IPS-20b (cell line): ENCODE data around the gene CRTC1.

Experiments
- H3K27ac ChIP-seq: one replicate; pipeline ENCODE4 v1.5.1; 2013; ENCODE audit warnings: low read length
- H3K27me3 ChIP-seq: 2 replicates; pipeline ENCODE4 v1.6.1; 2013; ENCODE audit warnings: mild to moderate bottlenecking, low read length, inconsistent platforms; ENCODE audit not compliant: insufficient read depth
- H3K36me3 ChIP-seq: 2 replicates; pipeline ENCODE4 v1.6.1; 2013; ENCODE audit warnings: low read depth, mild to moderate bottlenecking, inconsistent platforms, low read length, moderate library complexity; ENCODE audit not compliant: insufficient read depth
- H3K4me1 ChIP-seq: 2 replicates; pipeline ENCODE4 v1.6.1; 2013; ENCODE audit warnings: mild to moderate bottlenecking, control low read depth, inconsistent platforms, low read length, moderate library complexity; ENCODE audit not compliant: insufficient read depth
- H3K4me3 ChIP-seq: 2 replicates; pipeline ENCODE4 v1.5.1; 2013; ENCODE audit warnings: mild to moderate bottlenecking, low read length, inconsistent platforms
- H3K9ac ChIP-seq: 2 replicates; pipeline ENCODE4 v1.6.1; 2013; ENCODE audit warnings: low read depth, mild to moderate bottlenecking, inconsistent platforms, low read length, moderate library complexity
- H3K9me3 ChIP-seq: 2 replicates; pipeline ENCODE4 v1.6.1; 2013; ENCODE audit warnings: mild to moderate bottlenecking, low read depth, low read length, inconsistent platforms; ENCODE audit not compliant: insufficient read depth

CRTC1 gene

DNA sequence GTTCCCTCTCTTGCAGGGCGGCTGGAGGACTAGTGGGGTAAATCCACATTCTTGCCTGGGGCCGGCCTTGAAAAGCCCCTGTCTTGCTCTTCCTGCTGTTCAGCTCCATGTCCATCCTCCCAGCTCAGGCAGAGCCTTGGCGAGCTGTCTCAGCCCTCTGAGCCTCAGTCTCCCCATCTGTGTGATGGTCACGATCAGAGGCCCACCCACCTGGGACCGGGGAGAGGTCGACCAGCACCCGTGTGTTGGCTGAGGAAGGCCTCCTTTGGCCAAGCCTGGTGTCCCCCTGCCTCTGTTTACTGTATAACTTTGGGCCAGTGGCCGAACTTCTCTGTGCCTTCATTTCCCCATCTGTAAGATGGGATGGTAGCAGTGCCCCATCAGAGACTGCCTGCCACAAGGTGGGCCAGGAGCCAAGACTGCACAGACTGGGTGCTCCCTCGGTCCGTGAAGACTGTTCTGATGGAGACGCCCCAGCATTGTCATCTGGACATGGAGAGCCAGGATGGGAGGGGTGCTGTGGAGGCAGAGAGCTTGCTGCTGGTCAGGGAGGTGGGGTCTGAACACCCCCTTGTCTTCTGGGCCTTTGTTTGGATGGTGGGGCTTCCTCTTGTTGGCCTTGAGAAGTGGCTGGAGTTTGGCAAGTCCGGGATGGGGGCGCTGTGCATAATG is 28.2 kb upstream of the CRTC1 start:
- Histone ChIP-seq H3K4me1 (no peaks in the 10 kb centered on the region; the same call in 1 of the 2 replicates), H3K27me3 (peaks cover 5% of the 10 kb centered on the region; the same call in 1 of the 2 replicates), H3K9ac (no peak overlapping the region), H3K4me3 (no peak overlapping the region), H3K9me3 (no peaks in the 10 kb centered on the region), H3K36me3 (no peaks in the 10 kb centered on the region), H3K27ac (no peak overlapping the region)

DNA sequence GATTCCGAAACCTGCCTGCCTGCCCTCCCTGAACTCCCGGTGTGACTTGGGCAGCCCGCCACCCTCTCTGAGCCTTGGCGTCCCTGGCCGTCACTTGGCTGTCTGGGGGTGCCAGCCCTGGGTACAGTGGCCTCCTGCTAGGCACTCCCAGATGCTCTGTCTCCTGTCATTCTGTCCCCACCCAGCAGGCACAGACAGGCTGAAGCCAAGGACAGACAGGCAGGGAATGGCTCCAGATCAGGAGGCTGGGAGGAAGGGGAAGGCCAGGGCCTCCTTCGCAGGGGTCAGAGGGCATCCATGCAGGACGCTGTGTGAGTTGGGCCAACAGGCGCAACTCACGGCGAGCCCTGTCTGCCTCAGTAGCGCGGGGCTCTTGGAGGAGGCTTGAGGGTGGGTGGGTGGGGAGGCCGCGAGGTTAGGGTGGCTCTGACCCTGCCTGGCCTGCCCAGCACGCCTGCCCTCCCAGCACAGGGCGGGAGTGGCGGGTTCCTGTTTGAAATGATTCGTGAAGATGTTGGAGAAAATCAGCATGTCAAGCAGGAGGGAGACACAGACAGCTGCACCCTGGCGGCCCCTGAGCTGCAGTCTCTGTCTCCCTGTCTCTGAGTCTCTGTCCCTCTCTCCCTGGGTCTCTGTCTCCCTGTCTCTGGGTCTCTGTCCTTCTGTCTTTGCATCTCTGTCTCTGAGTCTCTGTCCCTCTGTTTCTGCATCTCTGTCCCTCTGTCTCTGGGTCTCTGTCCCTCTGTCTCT is 27.0 kb upstream of the CRTC1 start:
- Histone ChIP-seq H3K4me1 (no peaks in the 10 kb centered on the region; the same call in 1 of the 2 replicates), H3K9ac (no peak overlapping the region), H3K36me3 (no peaks in the 10 kb centered on the region), H3K4me3 (no peak overlapping the region), H3K9me3 (no peaks in the 10 kb centered on the region), H3K27ac (no peak overlapping the region), H3K27me3 (peaks cover 5% of the 10 kb centered on the region; the same call in 1 of the 2 replicates)

DNA sequence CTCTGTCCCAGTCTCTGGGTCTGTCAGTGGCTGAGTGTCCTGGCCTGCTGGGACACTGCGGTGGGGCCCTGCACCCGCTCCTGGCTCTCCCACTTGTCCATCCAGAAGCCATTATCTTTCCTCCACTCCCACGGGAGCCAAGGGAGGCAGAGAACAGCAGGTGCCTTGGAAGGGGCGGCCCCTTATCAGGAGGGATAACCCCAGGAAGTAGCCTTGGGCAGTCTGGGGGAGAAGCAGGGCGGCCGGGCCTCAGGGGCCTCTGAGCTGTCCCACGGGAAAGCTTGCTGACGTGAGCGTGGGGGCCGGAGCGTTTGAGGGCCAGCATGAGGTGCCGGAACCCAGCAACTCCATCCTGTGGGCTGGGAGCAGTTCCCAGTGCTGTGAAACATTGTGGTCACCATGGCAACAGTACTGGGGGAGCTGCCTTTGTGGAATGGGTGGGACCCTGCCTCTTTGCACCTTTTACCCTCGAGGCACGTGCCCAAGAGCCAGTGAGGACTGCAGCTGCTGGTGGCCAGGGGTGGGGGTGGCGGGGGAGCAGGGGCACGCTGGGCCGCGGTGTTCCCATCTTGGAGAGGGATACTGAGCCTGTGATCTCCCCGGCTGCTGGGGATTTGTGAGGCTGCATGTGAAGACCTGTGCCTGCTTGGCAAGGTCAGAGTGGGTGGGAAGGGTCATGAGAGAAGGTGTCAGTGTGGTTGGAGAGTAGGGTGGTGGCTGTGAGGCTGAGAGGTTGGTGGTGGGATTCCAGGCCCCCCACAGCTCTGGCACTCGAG is 25.7 kb upstream of the CRTC1 start:
- no peak overlapping the region for H3K27ac ChIP-seq
- no peaks in the 10 kb centered on the region for H3K36me3 ChIP-seq
- H3K9ac ChIP-seq = no peak overlapping the region
- no peak overlapping the region for H3K4me3 ChIP-seq
- H3K9me3 ChIP-seq = no peaks in the 10 kb centered on the region
- H3K4me1 ChIP-seq = no peaks in the 10 kb centered on the region; the same call in 1 of the 2 replicates
- peaks cover 5% of the 10 kb centered on the region; the same call in 1 of the 2 replicates for H3K27me3 ChIP-seq

DNA sequence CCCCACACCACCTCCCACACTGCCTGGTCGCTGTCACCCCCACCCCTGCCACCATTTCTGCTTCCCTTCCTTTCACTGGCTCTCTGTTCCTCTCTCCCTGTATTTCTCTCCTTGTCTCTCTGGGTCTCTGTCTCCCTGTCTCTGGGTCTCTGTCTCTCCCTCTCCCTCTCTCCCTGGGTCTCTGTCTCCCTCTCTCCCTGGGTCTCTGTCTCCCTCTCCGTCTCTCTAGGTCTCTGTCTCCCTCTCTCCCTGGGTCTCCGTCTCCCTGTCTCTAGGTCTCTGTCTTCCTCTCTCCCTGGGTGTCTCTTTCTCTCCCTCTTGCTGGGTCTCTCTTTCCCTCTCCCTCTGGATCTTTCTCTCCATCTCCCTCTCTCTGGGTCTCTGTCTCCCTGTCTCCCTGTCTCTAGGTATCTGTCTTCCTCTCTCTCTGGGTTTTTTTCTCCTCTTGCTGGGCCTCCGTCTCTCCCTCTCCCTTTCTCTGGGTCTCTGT is 25.1 kb upstream of the CRTC1 start:
- Histone ChIP-seq H3K9ac (no peak overlapping the region; the same call in 1 of the 2 replicates), H3K27ac (no peak overlapping the region), H3K9me3 (no peaks in the 10 kb centered on the region), H3K4me3 (no peak overlapping the region), H3K36me3 (no peaks in the 10 kb centered on the region), H3K4me1 (peaks cover 6% of the 10 kb centered on the region), H3K27me3 (peaks cover 5% of the 10 kb centered on the region; the same call in 1 of the 2 replicates)

DNA sequence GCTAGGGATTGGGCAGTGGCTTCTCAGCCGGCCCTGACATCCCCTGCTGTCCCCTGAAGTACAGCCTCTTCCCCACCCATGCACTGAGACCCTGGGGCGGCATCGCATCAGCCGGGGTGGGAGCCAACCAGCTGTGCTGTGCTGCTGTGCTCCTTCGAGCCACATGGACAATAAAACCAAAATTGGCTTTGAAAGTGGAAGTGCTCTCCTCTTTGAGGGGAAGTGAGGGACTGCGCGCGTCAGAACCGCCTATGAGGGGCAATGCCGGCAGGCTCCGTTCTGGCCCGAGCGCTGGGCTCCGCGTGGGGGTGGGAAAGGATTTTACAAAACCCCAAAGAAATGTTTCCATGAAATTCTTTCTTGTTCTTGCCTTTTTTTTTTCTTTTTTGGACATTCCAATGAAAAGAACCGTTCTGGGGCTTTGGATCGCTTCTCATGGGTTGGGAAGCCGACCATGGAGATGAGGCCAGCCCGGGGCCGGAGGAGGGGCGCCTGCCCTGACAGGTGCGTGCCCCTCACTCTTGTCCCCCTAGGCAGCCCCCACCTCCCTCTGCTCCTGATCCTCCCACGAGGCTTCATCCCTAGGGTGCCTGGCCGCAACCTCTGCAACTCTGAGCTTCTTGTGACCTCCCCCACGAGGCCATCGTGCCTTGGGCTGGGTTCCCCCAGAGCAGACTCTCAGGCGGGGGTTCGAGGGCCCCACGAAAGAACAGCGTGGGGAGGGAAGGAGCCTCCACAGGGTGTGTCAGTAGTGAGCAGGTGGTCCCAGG is 24.0 kb upstream of the CRTC1 start:
- Histone ChIP-seq H3K27me3 (peaks cover 5% of the 10 kb centered on the region; the same call in 1 of the 2 replicates), H3K9me3 (no peaks in the 10 kb centered on the region), H3K27ac (no peak overlapping the region), H3K4me3 (no peak overlapping the region), H3K36me3 (no peaks in the 10 kb centered on the region), H3K4me1 (peaks cover 6% of the 10 kb centered on the region), H3K9ac (no peak overlapping the region)

DNA sequence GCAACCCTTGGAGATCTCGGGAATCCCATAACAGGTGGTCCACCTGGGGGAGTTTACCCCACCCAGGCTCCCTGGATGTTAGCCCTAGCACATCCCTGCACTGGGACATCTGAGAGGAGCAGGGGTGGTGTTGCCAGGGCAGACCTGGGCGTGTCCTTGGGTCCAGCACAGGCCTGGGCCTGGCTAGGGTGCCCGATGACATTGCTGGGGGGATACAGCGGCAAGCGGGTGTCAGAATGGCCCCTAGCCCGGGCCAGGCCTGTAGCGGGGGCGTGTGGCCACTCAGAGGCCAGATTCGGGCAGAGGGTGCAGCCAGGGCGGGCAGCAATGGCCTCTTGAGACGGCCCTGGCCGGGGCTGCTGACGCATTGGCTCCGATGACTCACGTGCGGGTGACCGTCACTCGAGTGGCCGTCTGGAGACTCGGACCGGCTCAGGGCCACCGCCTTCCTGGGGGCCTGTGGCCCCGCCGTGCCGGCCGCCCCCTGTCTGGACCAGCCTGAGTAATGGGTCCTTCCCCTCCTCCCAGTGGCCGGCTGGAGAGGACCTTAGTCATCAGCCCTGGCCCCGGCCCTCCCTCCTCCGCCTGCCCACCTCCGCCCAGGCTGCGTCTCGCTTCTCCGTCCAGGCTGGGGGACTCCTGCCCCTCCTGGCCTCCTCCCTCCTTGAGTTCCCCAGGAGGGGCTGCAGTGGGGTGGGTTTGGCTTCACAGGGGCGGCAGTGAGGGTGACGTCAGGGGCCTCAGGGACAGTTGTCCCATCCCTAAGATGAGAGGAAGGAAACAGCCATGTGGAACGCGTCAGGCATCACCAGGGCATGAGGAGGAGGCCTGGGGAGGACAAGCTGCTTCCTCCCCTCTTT is 23.2 kb upstream of the CRTC1 start:
- Histone ChIP-seq H3K27me3 (peaks cover 5% of the 10 kb centered on the region; the same call in 1 of the 2 replicates), H3K27ac (no peak overlapping the region), H3K4me3 (no peak overlapping the region), H3K9me3 (no peaks in the 10 kb centered on the region), H3K9ac (no peak overlapping the region), H3K4me1 (peaks cover 6% of the 10 kb centered on the region), H3K36me3 (no peaks in the 10 kb centered on the region)

DNA sequence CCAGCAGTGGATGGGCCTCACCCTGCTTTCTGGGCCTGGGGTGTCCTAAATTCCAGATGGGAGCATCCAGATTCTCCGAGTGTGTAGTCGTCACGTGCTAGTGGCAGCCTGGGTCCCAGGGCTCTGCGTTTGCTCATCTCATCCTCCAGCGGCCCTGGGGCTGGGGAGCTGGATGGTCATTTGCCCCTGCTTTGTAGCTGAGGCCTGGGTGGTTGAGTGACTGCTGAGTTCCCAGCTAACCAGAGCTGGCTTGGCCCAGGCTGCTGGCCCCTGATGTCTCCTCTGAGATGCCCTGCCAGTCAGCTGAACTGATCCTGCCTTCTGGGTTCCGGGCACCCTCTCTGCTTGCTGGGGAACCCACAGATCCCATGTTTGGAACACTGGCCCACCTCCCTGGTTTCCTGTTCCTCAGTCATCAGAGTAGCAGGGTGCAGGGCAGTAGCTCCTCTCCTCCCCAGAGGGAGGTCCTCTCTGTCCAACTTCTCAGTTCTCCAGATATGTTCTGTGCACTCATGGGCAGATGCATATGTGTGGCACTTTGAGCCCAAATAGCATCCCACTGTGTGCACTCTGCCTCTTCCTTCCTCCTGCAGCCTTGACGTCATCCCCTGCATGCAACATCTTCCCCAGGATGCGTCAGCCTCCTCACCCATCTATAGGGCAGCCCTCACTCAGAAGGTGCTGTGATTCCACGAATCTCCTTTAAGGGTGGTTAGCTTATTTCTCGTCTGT is 22.4 kb upstream of the CRTC1 start:
- H3K36me3 ChIP-seq = no peaks in the 10 kb centered on the region
- no peaks in the 10 kb centered on the region for H3K9me3 ChIP-seq
- no peak overlapping the region for H3K27ac ChIP-seq
- H3K9ac ChIP-seq = no peak overlapping the region
- H3K27me3 ChIP-seq = peaks cover 5% of the 10 kb centered on the region; the same call in 1 of the 2 replicates
- peaks cover 6% of the 10 kb centered on the region for H3K4me1 ChIP-seq
- no peak overlapping the region for H3K4me3 ChIP-seq

DNA sequence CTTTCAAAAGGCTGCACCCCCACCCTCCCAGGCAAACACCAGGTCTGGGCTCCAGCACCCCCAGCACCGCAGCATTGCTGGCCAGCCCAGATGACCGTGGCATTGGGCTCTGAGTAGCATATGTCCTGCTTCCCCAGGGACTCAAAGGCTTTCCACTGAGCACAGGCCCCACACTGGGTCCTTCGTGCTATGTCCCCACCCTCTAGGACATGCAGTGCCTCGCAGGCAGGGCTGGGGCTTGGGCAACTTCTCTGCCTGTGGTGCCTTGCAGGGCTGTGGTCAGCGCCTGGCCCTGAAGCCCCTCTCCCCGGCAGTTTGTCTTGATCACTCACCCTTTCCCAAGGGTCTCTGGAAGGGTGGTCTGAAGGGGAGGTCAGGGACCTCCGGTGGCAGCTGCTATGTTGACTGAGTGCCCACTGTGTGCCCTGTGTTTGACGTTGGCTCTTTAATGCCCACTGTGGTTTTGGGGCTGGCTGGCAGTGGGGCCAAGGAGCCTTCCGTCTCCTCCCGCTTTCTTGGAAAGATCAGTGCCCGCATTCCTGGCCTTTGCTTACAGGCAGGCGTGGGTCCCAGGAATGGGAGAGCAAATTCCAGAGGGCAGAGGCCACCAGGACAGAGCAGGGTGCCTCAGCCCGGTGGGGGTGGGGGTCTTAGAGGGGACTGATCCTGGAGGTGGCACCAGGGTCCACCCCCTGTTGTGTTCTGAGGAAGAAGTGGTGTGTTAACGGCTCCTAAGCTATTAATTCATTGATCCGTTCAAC is 20.3 kb upstream of the CRTC1 start:
- Histone ChIP-seq H3K4me1 (peaks cover 6% of the 10 kb centered on the region; the same call in 1 of the 2 replicates), H3K9me3 (no peaks in the 10 kb centered on the region), H3K9ac (no peak overlapping the region), H3K27ac (no peak overlapping the region), H3K4me3 (no peak overlapping the region), H3K27me3 (no peaks in the 10 kb centered on the region), H3K36me3 (peaks cover 8% of the 10 kb centered on the region)

DNA sequence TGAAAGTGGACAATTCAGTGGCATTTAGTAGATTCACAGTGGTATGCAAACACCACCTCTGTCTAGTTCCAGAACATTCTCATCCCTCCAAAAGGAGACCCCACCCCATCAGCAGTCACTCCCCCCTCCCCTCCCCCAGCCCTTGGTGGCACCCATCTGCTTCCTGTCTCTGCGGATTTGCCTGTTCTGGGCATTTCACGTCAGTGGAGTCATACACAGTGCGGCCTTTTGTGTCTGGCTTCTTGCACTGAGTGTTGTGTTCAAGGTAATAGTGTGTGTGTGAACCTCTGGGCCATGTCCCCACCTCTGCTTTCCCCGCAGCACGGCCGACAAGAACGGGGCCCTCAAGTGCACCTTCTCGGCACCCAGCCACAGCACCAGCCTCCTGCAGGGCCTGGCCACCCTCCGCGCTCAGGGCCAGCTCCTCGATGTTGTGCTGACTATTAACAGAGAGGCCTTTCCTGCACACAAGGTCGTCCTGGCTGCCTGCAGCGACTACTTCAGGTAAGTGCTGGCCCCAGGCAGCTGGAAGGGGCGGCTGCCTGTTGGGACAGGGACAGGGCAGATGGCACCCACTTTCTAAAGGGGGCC is 19.4 kb upstream of the CRTC1 start:
- Histone ChIP-seq H3K9ac (no peak overlapping the region), H3K4me3 (no peak overlapping the region), H3K27ac (no peak overlapping the region), H3K4me1 (peaks cover 6% of the 10 kb centered on the region; the same call in 1 of the 2 replicates), H3K9me3 (no peaks in the 10 kb centered on the region), H3K27me3 (no peaks in the 10 kb centered on the region), H3K36me3 (peaks cover 11% of the 10 kb centered on the region)
